ENCODE data around the gene SLC6A6. TPM values are rescaled to one million over a fixed set of nuclear protein-coding genes. Genes with fewer than 3 reads are reported as not detected.

SLC6A6 gene
- total RNA-seq, 4 donors from 2014 or later: 15.0 to 36.2 (median 23.7) TPM

GRCh38 chr3:14363991-14364390 is 38.4 kb upstream of the SLC6A6 start:
- H3K27ac ChIP-seq (replicated peaks in 1 of 4): no peak overlapping the region
- intact Hi-C loops (cut with DNase I): no loop called here

GRCh38 chr3:14364580-14365292 is 37.7 kb upstream of the SLC6A6 start:
- no peak overlapping the region for H3K27ac ChIP-seq (replicated peaks in 1 of 4)
- intact Hi-C loops (cut with DNase I): no loop called here
- no peak overlapping the region for H3K4me3 ChIP-seq
- TF ChIP-seq POLR2A (IDR thresholded peaks at IDR 0.05; ENCODE audit: low read depth) (no peak), POLR2AphosphoS5 (IDR thresholded peaks at IDR 0.05) (no peak), CTCF (IDR thresholded peaks at IDR 0.05) (no peak), EP300 (IDR thresholded peaks at IDR 0.05) (no peak)
- H3K4me1 ChIP-seq: no peaks in the 10 kb centered on the region
- no peaks in the 10 kb centered on the region for H3K9me3 ChIP-seq
- no peak for DNase-seq (ENCODE audit: extremely low spot score)
- H3K36me3 ChIP-seq: no peaks in the 10 kb centered on the region
- peaks cover 0 to 10% (median 0%) of the 10 kb centered on the region in 4 donors for H3K27me3 ChIP-seq
- WGBS: 92% methylated on average over 8 of the region's 8 CpGs

More at GRCh38 chr3:14363991-14364390, 38.4 kb upstream of the SLC6A6 start:
- H3K4me1 ChIP-seq: peaks cover 0 to 3% (median 1%) of the 10 kb centered on the region in 4 donors
- H3K36me3 ChIP-seq: no peaks in the 10 kb centered on the region
- H3K4me3 ChIP-seq: no peak overlapping the region
- no peaks in the 10 kb centered on the region for H3K9me3 ChIP-seq
- TF ChIP-seq POLR2A (IDR thresholded peaks at IDR 0.05; ENCODE audit: low read depth) (no peak), CTCF (IDR thresholded peaks at IDR 0.05) (no peak), EP300 (IDR thresholded peaks at IDR 0.05) (no peak), POLR2AphosphoS5 (IDR thresholded peaks at IDR 0.05) (no peak)
- 47% methylated on average over 5 of the region's 5 CpGs for WGBS
- no peak for DNase-seq (ENCODE audit: extremely low spot score)
- H3K27me3 ChIP-seq: peaks cover 0 to 10% (median 0%) of the 10 kb centered on the region in 4 donors

- Histone ChIP-seq H3K36me3 (no peaks in the 10 kb centered on the region), H3K4me1 (peaks cover under 1 to 10% (median 2%) of the 10 kb centered on the region in 4 donors), H3K4me3 (no peak overlapping the region), H3K9me3 (no peaks in the 10 kb centered on the region), H3K27me3 (peaks cover 0 to 10% (median 0%) of the 10 kb centered on the region in 4 donors), H3K27ac (replicated peaks in 1 of 4) (no peak overlapping the region)
- TF ChIP-seq CTCF (IDR thresholded peaks at IDR 0.05): no peak
- no peak for TF ChIP-seq POLR2AphosphoS5 (IDR thresholded peaks at IDR 0.05)
- no peak for TF ChIP-seq POLR2A (IDR thresholded peaks at IDR 0.05; ENCODE audit: low read depth)
- no peak for TF ChIP-seq EP300 (IDR thresholded peaks at IDR 0.05)
- DNase-seq (ENCODE audit: extremely low spot score): no peak
- 77% methylated on average over 8 of the region's 8 CpGs for WGBS
- intact Hi-C loops (cut with DNase I): no loop called here
These were observed 36.2 kb upstream of the SLC6A6 start for GRCh38 chr3:14366248-14366647.

GRCh38 chr3:14366915-14367823 is 35.2 kb upstream of the SLC6A6 start:
- WGBS: 74% methylated on average over 22 of the region's 22 CpGs
- Histone ChIP-seq H3K9me3 (no peaks in the 10 kb centered on the region), H3K4me3 (no peak overlapping the region), H3K4me1 (peaks cover 10 to 20% (median 11%) of the 10 kb centered on the region in 4 donors), H3K36me3 (no peaks in the 10 kb centered on the region), H3K27ac (replicated peaks in 1 of 4) (no peak overlapping the region), H3K27me3 (peaks cover 0 to 10% (median 0%) of the 10 kb centered on the region in 4 donors)
- no peak for TF ChIP-seq CTCF (IDR thresholded peaks at IDR 0.05)
- TF ChIP-seq EP300 (IDR thresholded peaks at IDR 0.05): no peak
- no peak for TF ChIP-seq POLR2AphosphoS5 (IDR thresholded peaks at IDR 0.05)
- no peak for TF ChIP-seq POLR2A (IDR thresholded peaks at IDR 0.05; ENCODE audit: low read depth)
- intact Hi-C loops (cut with DNase I): no loop called here
- DNase-seq (ENCODE audit: extremely low spot score): no peak
